PC-3 (cell line): Measurements from ENCODE around the gene ZDHHC6.

ENCODE experiments used
- EZH2 ChIP-seq: fragments of 300-600 bp; sonication (generic); IDR thresholded peaks from one replicate; pipeline ENCODE4 v1.6.1; 2017; ENCODE audit warnings: antibody characterized with exemption, mild to moderate bottlenecking, low read length; ENCODE audit not compliant: unreplicated experiment
- EZH2phosphoT487 ChIP-seq: fragments of 300-600 bp; sonication (generic); IDR thresholded peaks from 2 replicates; pipeline ENCODE4 v1.6.1; 2018; ENCODE audit warnings: mild to moderate bottlenecking, antibody characterized with exemption, low read length, borderline replicate concordance
- TF ChIP-seq, protein P1 (sequence below): fragments of 300-600 bp; sonication (generic); conservative IDR thresholded peaks from 2 replicates; pipeline ENCODE4 v1.5.1; 2017; ENCODE audit warnings: antibody characterized with exemption, low read depth, mild to moderate bottlenecking, low read length

GRCh38 chr10:112467541-112468075 is 20.9 kb upstream of the ZDHHC6 start:
- TF ChIP-seq, protein P1, sequence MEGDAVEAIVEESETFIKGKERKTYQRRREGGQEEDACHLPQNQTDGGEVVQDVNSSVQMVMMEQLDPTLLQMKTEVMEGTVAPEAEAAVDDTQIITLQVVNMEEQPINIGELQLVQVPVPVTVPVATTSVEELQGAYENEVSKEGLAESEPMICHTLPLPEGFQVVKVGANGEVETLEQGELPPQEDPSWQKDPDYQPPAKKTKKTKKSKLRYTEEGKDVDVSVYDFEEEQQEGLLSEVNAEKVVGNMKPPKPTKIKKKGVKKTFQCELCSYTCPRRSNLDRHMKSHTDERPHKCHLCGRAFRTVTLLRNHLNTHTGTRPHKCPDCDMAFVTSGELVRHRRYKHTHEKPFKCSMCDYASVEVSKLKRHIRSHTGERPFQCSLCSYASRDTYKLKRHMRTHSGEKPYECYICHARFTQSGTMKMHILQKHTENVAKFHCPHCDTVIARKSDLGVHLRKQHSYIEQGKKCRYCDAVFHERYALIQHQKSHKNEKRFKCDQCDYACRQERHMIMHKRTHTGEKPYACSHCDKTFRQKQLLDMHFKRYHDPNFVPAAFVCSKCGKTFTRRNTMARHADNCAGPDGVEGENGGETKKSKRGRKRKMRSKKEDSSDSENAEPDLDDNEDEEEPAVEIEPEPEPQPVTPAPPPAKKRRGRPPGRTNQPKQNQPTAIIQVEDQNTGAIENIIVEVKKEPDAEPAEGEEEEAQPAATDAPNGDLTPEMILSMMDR = no peak
- TF ChIP-seq EZH2 (no peak), EZH2phosphoT487 (no peak)
